Amygdala (tissue), 56 donors: ENCODE results near the gene RPH3AL.

ENCODE experiments used
- DNase-seq, 56 donors: peaks; one replicate each; lab custom pipeline; 2025; lab: John Stamatoyannopoulos, UW

RPH3AL gene

DNA sequence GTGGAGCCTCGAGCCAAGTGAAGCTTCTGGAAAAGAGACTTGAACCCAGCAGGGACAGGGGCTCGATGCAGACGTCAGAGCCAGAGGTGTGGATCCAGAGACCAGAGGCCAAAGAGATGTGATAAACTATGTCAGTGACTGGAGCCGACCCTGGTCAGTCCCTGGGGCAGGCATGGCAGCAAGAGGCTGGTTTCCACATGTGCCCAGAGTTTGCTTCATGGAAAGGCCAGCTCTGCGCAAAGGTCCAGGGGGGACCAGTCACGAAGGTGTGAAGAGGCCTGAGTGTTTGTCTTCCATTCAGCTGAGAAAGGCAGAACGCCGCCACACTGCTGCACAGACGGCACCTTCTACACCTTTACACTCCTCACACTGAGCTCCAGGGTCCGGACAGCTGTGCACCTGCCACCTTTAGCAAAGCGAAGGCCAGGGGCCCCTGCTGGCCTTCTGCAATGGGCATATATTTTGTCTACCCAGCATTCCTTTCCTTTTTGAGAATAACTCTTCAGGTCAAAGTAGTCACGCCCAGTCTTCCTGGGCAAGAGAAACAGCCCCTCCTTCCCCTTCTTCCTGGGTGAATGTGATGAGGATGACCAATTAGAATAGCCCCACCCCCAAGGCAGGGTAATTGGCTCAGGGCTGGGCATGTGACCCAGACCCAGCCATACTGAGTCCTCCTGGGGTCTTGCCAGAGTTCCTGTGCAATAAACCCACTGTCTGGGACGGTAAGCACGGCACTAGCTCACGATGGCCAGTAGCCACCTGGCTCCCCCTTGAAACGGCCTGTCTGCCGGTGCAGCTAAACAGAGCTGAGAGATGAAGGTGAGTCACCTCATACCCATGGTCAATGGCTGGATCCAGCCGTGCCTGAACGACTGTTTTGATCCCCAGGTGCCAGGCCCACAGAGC, 2.3 kb upstream of the RPH3AL start:
- no peak for DNase-seq

- DNase-seq: no peak
These were observed 1.2 kb upstream of the RPH3AL start for GRCh38 chr17:353838-354234.

- DNase-seq: no peak
These were observed 718 bp upstream of the RPH3AL start for GRCh38 chr17:353213-353837.

- no peak for DNase-seq
These were observed 659 bp downstream of the RPH3AL start for GRCh38 chr17:351875-352420.

GRCh38 chr17:351449-351738, 1.2 kb downstream of the RPH3AL start:
- peak in 2 of 56 donors; percentile 12 to 35 for DNase-seq

GRCh38 chr17:350706-351448, 1.7 kb downstream of the RPH3AL start:
- DNase-seq: peak in 21 of 56 donors; percentile 5 to 67 (median 28)

GRCh38 chr17:349666-350065, 2.9 kb downstream of the RPH3AL start:
- no peak for DNase-seq

- DNase-seq: no peak
These were observed 3.7 kb downstream of the RPH3AL start for GRCh38 chr17:348692-349425.

- DNase-seq: no peak
These were observed 4.6 kb downstream of the RPH3AL start for GRCh38 chr17:348012-348411.

DNA sequence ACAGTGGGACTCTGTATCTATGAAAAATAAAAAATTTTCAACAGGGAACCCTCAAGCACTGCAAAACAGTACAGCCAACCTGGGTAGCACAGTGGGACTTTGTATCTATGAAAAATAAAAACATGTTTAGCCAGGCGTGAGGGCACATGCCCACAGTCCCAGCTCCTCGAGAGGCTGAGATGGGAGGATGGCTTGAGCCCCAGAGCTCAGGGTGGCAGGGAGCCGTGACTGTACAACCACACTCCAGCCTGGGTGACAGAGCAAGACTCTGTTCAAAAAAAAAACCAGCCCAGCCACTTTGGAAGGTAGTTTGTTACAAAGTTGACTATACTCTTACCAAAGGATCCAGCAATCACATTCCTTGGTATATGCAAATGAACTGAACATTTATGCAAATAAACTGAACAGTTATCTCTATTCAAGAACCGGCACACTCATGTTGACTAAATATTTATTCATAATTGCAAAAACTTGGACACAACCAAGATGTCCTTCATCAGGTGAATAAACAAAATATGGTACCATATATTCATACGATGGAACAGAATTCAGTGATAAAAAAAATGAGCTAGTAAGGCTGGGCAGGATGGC, 5.2 kb downstream of the RPH3AL start:
- no peak for DNase-seq

DNA sequence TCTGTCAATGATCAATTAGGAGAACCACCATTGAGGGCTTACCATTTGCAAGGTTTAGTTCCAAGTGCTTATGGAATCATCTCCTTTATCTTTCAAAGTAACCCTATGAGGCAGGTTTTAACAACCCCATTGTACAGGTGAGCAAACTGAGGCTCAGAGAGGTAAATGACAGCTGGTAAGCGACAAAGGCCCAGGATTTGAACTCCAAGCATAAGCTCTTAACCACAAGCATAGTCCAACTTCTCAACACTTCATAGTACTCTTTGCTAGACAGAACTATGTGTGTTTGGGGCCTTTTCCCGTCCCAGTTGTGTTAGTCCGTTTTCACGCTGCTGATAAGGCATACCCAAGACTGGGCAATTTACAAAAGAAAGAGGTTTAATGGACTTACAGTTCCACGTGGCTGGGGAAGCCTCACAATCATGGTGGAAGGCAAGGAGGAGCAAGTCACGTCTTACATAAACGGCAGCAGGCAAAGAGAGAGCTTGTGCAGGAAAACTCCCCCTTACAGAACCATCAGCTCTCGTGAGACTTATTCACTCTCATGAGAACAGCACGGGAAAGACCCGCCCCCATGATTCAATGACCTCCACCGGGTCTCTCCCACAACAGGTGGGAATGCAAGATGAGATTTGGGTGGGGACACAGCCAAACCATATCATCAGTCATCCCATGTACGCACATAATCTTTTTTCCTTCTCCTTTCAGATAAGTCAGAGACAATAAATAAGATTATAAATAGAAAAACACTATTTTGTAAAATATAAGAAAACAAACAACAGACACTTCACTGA, 6.4 kb downstream of the RPH3AL start:
- DNase-seq: no peak

GRCh38 chr17:345261-345660, 7.3 kb downstream of the RPH3AL start:
- no peak for DNase-seq

DNA sequence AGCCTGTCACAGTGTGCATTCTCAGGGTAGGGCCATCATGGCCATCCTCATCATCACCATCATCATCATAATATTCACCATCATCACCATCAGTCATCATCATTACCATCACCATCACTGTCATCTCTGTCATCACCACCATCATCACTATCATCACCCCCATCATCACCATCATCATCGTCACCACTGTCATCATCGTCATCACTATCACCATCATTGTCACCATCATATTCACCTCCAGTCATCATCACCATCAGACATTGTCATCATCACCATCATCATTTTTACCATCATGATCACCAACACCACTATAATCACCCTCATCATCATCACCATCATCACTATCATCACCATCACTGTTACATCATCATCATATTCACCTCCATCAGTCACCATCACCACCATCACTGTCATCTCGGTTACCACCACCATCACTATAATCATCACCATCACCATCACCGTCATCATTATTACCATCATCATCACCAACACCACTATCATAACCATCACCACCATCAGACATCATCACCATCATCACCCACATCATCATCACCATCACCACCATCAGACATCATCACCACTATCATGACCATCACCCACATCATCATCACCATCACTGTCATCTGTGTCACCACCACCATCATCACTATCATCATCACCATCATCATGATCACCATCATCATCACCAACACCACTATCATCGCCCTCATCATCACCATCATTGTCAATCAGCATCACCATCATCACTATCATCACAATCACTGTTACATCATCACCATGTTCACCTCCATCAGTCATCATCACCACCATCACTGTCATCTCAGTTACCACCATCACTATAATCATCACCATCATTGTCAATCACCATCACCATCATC, 8.5 kb downstream of the RPH3AL start:
- DNase-seq: no peak

GRCh38 chr17:343211-343610, 9.4 kb downstream of the RPH3AL start:
- DNase-seq: no peak

DNA sequence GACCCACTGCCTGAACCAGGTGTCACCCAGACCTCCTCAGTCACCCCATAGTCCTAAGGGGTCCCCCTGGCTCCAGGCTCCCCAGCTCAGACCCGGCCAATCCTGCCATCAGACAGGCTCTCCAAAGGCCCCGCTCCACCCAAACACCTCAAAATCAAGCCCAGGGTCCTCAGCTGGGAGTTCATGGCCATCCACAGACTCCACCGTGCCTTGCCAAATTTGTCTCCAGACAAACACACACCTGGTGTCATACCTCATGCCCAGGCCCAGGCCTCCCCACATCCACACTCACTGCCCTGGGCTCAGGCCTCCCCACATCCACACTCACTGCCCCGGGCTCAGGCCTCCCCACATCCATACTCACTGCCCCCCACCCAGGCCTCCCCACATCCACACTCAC, 12.5 kb downstream of the RPH3AL start:
- no peak for DNase-seq

DNA sequence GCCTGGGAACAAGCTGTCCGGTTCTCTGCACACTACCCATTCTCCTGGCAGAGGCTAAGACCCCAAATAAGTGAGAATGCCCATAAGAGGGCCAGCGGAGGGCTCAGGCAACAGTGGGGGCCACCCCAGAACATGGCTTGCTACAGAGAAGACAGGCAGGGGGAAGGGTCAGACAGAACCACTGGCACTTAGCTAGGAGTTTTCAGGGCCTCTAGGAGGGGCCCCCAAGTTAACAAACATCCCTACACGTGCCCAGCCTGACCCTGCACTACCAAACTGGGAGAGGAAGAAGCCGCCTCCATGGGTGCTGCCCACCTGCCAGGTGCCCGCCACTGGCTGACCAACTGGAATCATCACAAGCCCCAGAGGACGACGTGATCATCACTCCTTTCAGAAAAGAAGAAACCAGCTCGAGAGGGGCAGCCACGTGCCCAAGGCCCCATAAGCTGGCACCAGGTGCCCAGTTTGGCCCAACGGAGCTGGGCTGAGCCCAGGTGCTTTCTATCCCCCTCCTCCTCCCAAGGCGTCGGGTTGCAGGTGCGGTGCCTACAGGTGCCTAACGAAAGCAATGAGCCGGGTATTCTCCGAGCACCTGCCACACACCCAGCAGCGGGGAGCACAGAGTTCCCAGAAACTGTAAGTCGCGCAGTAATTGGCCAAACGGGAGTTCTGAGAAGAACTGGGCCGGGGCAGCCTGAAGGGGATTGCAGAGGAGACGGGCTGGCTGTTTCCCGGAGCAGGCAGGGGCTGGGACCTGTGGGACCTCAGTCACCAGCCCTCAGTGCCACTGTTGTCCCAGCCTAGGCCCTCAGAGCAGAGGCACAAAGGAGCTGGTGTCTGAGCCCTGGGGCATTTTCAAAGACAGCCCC, 13.2 kb downstream of the RPH3AL start:
- DNase-seq: no peak

DNA sequence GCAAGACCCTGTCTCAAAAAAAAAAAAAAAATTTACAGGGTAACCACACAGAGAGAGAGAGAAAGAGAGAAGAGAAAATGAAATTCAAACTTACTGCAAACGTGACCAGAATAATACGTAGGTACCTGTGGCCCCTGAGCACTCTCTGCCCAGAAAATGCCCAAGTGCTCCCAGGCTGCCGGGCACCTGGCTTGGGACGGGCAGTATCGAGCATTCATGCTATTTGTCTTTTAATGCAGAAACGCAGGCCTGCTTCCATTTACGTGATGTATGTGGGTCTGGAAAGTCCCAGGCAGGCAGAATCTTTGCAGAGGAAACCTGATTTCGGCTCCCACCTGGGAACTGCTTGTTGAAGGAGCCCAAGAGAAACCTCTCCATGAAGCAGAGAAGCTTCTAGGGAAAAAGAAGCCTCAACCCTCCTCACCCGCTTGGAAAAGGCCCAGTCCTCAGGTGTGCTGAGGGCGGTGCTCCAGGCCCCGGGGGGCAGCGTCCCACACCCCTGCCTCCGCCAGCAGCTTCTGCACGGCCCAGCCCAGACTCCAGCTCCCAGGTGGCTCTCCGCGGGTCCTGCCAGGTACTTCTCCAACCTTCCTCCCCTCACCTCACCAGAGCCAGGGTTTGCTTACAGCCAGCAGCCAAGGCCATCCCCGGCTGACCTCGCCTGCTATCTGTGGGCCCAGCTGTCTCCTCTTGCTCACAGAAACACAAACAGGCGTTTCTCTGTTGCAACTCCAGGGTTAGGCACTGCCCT, 14.0 kb downstream of the RPH3AL start:
- no peak for DNase-seq
